Mesendoderm (in vitro differentiated cells): ENCODE results near the gene DCAF11.

Source experiments
- DNase-seq: peaks from one replicate; pipeline ENCODE4 v3.0.0; 2013
- H2AK5ac ChIP-seq: 2 replicates; pipeline ENCODE4 v1.6.1; 2013; ENCODE audit warnings: low read length, inconsistent platforms
- H2BK120ac ChIP-seq: 2 replicates; pipeline ENCODE4 v1.6.1; 2013; ENCODE audit warnings: low read depth, mild to moderate bottlenecking, low read length, moderate library complexity, mixed read lengths
- H2BK15ac ChIP-seq: replicated peaks from 2 replicates; pipeline ENCODE4 v1.6.1; 2013; ENCODE audit warnings: low read depth, mild to moderate bottlenecking, moderate library complexity
- H2BK5ac ChIP-seq: 2 replicates; pipeline ENCODE4 v1.6.1; 2013; ENCODE audit warnings: low read length, inconsistent platforms
- H3K18ac ChIP-seq: 2 replicates; pipeline ENCODE4 v1.6.1; 2013; ENCODE audit warnings: mild to moderate bottlenecking, low read length, mixed read lengths
- H3K23ac ChIP-seq: one replicate; pipeline ENCODE4 v1.6.1; 2013; ENCODE audit warnings: low read length
- H3K27ac ChIP-seq: 2 replicates; pipeline ENCODE4 v1.5.1; 2013; ENCODE audit warnings: low read depth, mild to moderate bottlenecking, inconsistent platforms, low read length, moderate library complexity
- H3K27me3 ChIP-seq: 2 replicates; pipeline ENCODE4 v1.6.1; 2013; ENCODE audit warnings: low read length, control low read depth, mild to moderate bottlenecking, inconsistent platforms; ENCODE audit not compliant: insufficient read depth, poor library complexity
- H3K36me3 ChIP-seq: 2 replicates; pipeline ENCODE4 v1.6.1; 2013; ENCODE audit warnings: low read length, inconsistent platforms; ENCODE audit not compliant: control insufficient read depth, insufficient read depth
- H3K4ac ChIP-seq: one replicate; pipeline ENCODE4 v1.6.1; 2013; ENCODE audit warnings: low read depth, mild to moderate bottlenecking, low read length, moderate library complexity
- H3K4me1 ChIP-seq: 2 replicates; pipeline ENCODE4 v1.6.1; 2013; ENCODE audit warnings: low read depth, low read length, inconsistent platforms; ENCODE audit not compliant: control insufficient read depth
- H3K4me2 ChIP-seq: 2 replicates; pipeline ENCODE4 v1.6.1; 2013; ENCODE audit warnings: low read length
- H3K4me3 ChIP-seq: 2 replicates; pipeline ENCODE4 v1.5.1; 2013; ENCODE audit warnings: mild to moderate bottlenecking, low read length
- H3K56ac ChIP-seq: one replicate; pipeline ENCODE4 v1.6.1; 2013; ENCODE audit warnings: low read length
- H3K79me1 ChIP-seq: 2 replicates; pipeline ENCODE4 v1.6.1; 2013; ENCODE audit warnings: low read length, inconsistent platforms
- H3K79me2 ChIP-seq: 2 replicates; pipeline ENCODE4 v1.6.1; 2013; ENCODE audit warnings: mild to moderate bottlenecking, low read length; ENCODE audit not compliant: control insufficient read depth, insufficient read depth
- H3K9ac ChIP-seq: 2 replicates; pipeline ENCODE4 v1.6.1; 2013; ENCODE audit warnings: low read length, inconsistent platforms
- H4K5ac ChIP-seq: one replicate; pipeline ENCODE4 v1.6.1; 2013; ENCODE audit warnings: low read length
- H4K8ac ChIP-seq: one replicate; pipeline ENCODE4 v1.6.1; 2013; ENCODE audit warnings: low read depth, mild to moderate bottlenecking, control low read depth, low read length, moderate library complexity
- WGBS: extraction: QIAGEN DNeasy Blood & Tissue Kit; methylation state at CpG from one replicate; pipeline ENCODE4 v1.1.7; 2013; ENCODE audit warnings: low lambda C conversion rate, missing lambda C conversion rate; ENCODE audit not compliant: insufficient coverage; ENCODE audit errors: extremely low coverage; 5-methylcytosine and 5-hydroxymethylcytosine counted together

DCAF11 gene

DNA sequence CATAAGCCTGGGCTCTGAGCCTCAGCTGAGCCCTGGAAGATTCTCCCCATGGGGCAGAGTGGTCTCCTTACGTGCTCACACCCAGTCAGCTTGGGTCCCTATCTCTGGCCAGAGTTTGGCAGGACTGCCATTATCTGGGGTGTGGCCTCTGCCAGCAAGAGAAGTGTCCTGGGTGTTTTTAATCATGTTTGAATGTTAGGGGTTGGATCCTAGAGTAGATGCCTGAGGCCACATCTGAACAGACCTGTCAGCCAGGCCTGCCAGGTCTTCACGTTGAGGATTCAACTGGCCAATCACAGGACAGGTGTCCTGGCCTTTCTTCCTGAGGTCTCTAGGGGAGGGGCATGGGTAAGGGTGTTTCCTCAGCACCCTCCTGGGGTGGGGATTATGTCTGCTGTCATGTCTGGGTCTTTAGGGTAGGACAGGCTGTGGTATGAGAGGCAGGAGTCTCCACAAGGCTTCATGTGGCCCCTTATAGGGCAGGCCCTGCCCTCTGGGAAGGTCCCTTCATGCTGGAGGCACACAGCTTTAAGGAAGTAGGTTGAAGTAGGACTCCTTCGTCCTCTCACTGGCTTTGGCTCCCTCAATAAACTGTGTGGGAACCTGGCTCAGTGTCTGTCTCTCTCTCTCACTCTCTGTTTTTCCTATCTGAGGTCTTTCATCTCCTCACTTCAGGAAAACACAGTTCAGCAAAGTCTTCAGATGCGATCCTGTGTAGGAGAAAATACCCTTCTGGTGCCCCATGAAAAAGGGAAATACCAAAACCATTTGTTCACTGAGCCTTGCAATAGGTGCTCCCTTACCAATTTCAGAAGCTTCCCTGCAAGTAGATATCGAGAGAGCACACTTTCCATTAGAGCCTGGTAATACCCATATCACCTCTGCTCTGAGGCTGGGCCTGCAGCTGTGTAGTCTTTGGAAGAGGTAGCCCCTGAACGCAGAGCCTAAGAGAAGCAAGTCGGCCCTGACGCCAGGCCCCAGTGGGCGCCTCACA is 9.1 kb downstream of the DCAF11 start:
- Histone ChIP-seq H3K79me1 (no peaks in the 10 kb centered on the region), H3K4me3 (no peak overlapping the region), H3K23ac (no peak overlapping the region), H3K27ac (no peak overlapping the region), H3K9ac (no peak overlapping the region), H2AK5ac (no peak overlapping the region), H2BK5ac (no peak overlapping the region), H4K5ac (no peak overlapping the region), H3K4me2 (no peak overlapping the region), H2BK120ac (no peak overlapping the region), H3K79me2 (no peaks in the 10 kb centered on the region), H3K18ac (no peak overlapping the region), H3K4me1 (no peaks in the 10 kb centered on the region), H4K8ac (no peak overlapping the region), H3K56ac (no peak overlapping the region), H2BK15ac (no peak overlapping the region), H3K36me3 (peaks cover 1% of the 10 kb centered on the region), H3K27me3 (no peaks in the 10 kb centered on the region), H3K4ac (no peak overlapping the region)
- DNase-seq = no peak
- no CpG with 5 or more reads among the region's 9 CpGs for WGBS

DNA sequence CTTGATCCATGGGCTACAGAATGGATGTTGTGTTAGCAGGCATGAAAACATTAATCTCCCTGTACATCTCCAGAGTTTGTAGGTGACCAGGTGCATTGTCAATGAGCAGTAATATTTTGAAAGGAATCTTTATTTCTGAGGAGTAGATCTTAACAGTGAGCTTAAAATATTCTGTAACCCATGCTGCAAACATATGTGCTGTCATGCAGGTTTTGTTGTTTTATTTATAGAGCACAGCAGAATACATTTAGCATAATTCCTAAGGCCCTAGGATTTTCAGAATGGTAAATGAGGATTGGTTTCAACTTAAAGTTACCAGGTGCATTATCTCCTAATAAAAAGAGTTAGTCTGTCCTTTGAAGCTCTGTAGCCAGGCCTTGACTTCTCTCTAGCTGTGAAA is 12.4 kb downstream of the DCAF11 start:
- Histone ChIP-seq H3K4me3 (no peak overlapping the region), H3K4me1 (no peaks in the 10 kb centered on the region), H2BK120ac (no peak overlapping the region), H3K56ac (no peak overlapping the region), H3K79me1 (no peaks in the 10 kb centered on the region), H2BK15ac (no peak overlapping the region), H3K27me3 (no peaks in the 10 kb centered on the region), H3K23ac (no peak overlapping the region), H2AK5ac (no peak overlapping the region), H3K27ac (no peak overlapping the region), H3K18ac (no peak overlapping the region), H3K9ac (no peak overlapping the region), H3K4ac (no peak overlapping the region), H3K79me2 (no peaks in the 10 kb centered on the region), H4K5ac (no peak overlapping the region), H3K4me2 (no peak overlapping the region), H4K8ac (no peak overlapping the region), H3K36me3 (peaks cover 1% of the 10 kb centered on the region), H2BK5ac (no peak overlapping the region)
- DNase-seq = no peak

DNA sequence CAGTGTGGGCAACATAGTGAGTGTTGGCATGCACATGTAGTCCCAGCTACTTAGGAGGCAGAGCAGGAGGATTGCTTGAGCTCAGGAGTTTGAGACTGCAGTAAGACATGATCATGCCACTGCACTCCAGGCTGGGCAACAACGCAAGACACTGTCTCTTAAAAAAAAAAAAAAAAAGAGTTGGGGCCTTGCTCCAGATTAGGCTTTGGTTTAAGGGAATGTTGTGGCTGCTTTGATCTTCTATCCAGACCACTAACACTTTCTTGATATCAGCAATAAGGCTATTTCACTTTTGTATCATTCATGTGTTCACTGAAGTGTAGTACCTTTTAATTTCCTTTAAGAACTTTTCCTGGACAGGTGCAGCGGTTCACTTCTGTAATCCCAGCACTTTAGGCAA is 13.1 kb downstream of the DCAF11 start:
- Histone ChIP-seq H3K56ac (no peak overlapping the region), H4K5ac (no peak overlapping the region), H3K79me1 (no peaks in the 10 kb centered on the region), H3K4me1 (no peaks in the 10 kb centered on the region), H2AK5ac (no peak overlapping the region), H3K36me3 (no peaks in the 10 kb centered on the region), H3K9ac (no peak overlapping the region), H2BK15ac (no peak overlapping the region), H2BK5ac (no peak overlapping the region), H3K79me2 (no peaks in the 10 kb centered on the region), H3K27ac (no peak overlapping the region), H3K4me2 (no peak overlapping the region), H3K4ac (no peak overlapping the region), H4K8ac (no peak overlapping the region), H3K18ac (no peak overlapping the region), H2BK120ac (no peak overlapping the region), H3K4me3 (no peak overlapping the region), H3K27me3 (no peaks in the 10 kb centered on the region), H3K23ac (no peak overlapping the region)
- DNase-seq = no peak
- no CpG with 5 or more reads among the region's 2 CpGs for WGBS

DNA sequence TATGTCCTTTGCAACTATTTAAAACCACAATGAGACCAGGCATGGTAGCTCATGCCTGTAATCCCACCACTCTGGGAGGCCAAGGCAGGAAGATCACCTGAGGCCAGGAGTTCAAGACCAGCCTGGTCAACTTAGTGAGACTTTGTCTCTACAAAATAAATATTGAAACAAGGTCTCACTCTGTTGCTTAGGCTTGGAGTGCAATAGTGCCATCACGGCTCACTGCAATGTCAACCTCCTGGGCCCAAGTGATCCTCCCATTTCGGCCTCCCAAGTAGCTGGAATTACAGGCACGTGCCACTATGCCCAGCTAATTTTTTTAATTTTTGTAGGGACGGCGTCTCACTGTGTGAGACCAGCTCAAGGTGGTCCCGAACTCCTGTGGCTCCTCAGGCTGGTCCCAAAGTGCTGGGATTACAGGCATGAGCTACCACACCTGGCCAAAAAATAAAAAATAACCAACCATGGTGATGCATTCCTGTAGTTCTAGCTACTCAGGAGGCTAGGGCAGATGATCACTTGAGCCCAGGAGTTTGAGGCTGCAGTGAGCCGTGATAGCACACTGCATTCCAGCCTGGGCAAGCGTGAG is 14.9 kb downstream of the DCAF11 start:
- H3K23ac ChIP-seq = no peak overlapping the region
- H2BK120ac ChIP-seq = no peak overlapping the region
- H3K4me2 ChIP-seq = no peak overlapping the region
- H4K5ac ChIP-seq = no peak overlapping the region
- H3K79me2 ChIP-seq = no peaks in the 10 kb centered on the region
- no peak overlapping the region for H3K9ac ChIP-seq
- H4K8ac ChIP-seq = no peak overlapping the region
- no peaks in the 10 kb centered on the region for H3K4me1 ChIP-seq
- H2BK5ac ChIP-seq = no peak overlapping the region
- no peak overlapping the region for H2BK15ac ChIP-seq
- H3K27ac ChIP-seq = no peak overlapping the region
- H2AK5ac ChIP-seq = no peak overlapping the region
- H3K27me3 ChIP-seq = no peaks in the 10 kb centered on the region
- no peak overlapping the region for H3K4me3 ChIP-seq
- H3K56ac ChIP-seq = no peak overlapping the region
- no peaks in the 10 kb centered on the region for H3K36me3 ChIP-seq
- no CpG with 5 or more reads among the region's 8 CpGs for WGBS
- H3K18ac ChIP-seq = no peak overlapping the region
- no peaks in the 10 kb centered on the region for H3K79me1 ChIP-seq
- DNase-seq = no peak
- H3K4ac ChIP-seq = no peak overlapping the region

DNA sequence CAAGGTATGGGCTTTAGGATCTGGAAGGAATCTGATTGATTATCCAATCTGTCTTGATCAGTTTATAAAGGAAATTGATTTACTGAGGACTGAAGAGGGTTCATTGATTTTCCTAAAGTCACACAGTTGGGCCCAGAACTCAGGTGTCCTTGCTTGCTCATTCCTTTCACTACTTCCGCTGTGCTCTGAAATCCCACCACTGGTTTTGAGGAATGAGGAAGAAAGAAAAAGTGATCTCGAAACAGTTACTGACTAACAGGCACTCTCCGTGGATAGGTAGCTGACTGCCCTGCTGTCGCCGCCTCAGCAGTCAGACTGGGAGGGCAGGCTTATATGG is 15.8 kb downstream of the DCAF11 start, which contains the start of gene FITM1:
Gene FITM1, plus strand, starts transcription at position 280 of the 337 bp plus-strand sequence. CDS start 905 bp downstream, outside the sequence.
- no peak within 1 kb of the TSS for H3K18ac ChIP-seq
- no peaks in the 10 kb centered on the region for H3K79me1 ChIP-seq
- no peak within 1 kb of the TSS for H4K5ac ChIP-seq
- H3K4me2 ChIP-seq = no peak within 1 kb of the TSS
- no peak for DNase-seq
- no peaks in the 10 kb centered on the region for H3K4me1 ChIP-seq
- H3K36me3 ChIP-seq = no peaks in the 10 kb centered on the region
- no peak within 1 kb of the TSS for H2BK15ac ChIP-seq
- H2AK5ac ChIP-seq = no peak within 1 kb of the TSS
- H2BK120ac ChIP-seq = no peak within 1 kb of the TSS
- no peak within 1 kb of the TSS for H3K23ac ChIP-seq
- H3K9ac ChIP-seq = no peak within 1 kb of the TSS
- no CpG with 5 or more reads among the region's 5 CpGs for WGBS
- no peaks in the 10 kb centered on the region for H3K27me3 ChIP-seq
- no peak within 1 kb of the TSS for H4K8ac ChIP-seq
- H2BK5ac ChIP-seq = no peak within 1 kb of the TSS
- no peak within 1 kb of the TSS for H3K56ac ChIP-seq
- H3K4ac ChIP-seq = no peak within 1 kb of the TSS
- no peaks in the 10 kb centered on the region for H3K79me2 ChIP-seq
- H3K4me3 ChIP-seq = no peak within 1 kb of the TSS
- no peak within 1 kb of the TSS for H3K27ac ChIP-seq
